Astrocyte (in vitro differentiated cells and primary cell): ENCODE measurements around the gene DGKB. TPM values are rescaled to one million over a fixed set of nuclear protein-coding genes. Genes with fewer than 3 reads are reported as not detected.

Experiments used
- DNase-seq: peaks from one replicate; pipeline ENCODE4 v3.0.0-alpha.2; 2010; ENCODE audit warnings: low read depth
- FAIRE-seq: peaks from 2 replicates; lab custom pipeline; 2011; peaks lifted over from hg19 to GRCh38; lab: Jason Lieb, UNC
- H2AFZ ChIP-seq: 2 replicates; pipeline ENCODE4 v1.6.0; 2012; ENCODE audit warnings: low read depth, low read length, inconsistent platforms
- H3K27ac ChIP-seq: 2 replicates; pipeline ENCODE4 v1.5.1; 2011; ENCODE audit warnings: low read depth, low read length, inconsistent platforms
- H3K27me3 ChIP-seq: 2 replicates; pipeline ENCODE4 v1.6.0; 2011; ENCODE audit warnings: low read length, inconsistent platforms; ENCODE audit not compliant: insufficient read depth
- H3K36me3 ChIP-seq: 2 replicates; pipeline ENCODE4 v1.5.1; 2011; ENCODE audit warnings: low read length, inconsistent platforms; ENCODE audit not compliant: insufficient read depth
- H3K4me1 ChIP-seq: 2 replicates; pipeline ENCODE4 v1.5.1; 2011; ENCODE audit warnings: low read length, inconsistent platforms; ENCODE audit not compliant: insufficient read depth
- H3K4me2 ChIP-seq: 2 replicates; pipeline ENCODE4 v1.6.0; 2012; ENCODE audit warnings: low read length, inconsistent platforms
- H3K4me3 ChIP-seq: 2 replicates; pipeline ENCODE4 v1.5.1; 2011; ENCODE audit warnings: low read depth, mild to moderate bottlenecking, low read length, inconsistent platforms; ENCODE audit not compliant: insufficient read depth
- H3K79me2 ChIP-seq: 2 replicates; pipeline ENCODE4 v1.6.0; 2012; ENCODE audit warnings: mild to moderate bottlenecking, low read length, inconsistent platforms; ENCODE audit not compliant: insufficient read depth
- H3K9ac ChIP-seq: 2 replicates; pipeline ENCODE4 v1.6.0; 2012; ENCODE audit warnings: mild to moderate bottlenecking, low read length, inconsistent platforms
- H3K9me3 ChIP-seq: 2 replicates; pipeline ENCODE4 v1.5.1; 2012; ENCODE audit warnings: low read depth, mild to moderate bottlenecking, low read length, inconsistent platforms; ENCODE audit not compliant: insufficient read depth
- H4K20me1 ChIP-seq: 2 replicates; pipeline ENCODE4 v1.6.0; 2012; ENCODE audit warnings: low read length, inconsistent platforms; ENCODE audit not compliant: insufficient read depth
- H3K27ac Mint-ChIP-seq: one replicate; pipeline ENCODE4 v1.8.0; 2021; ENCODE audit warnings: mild to moderate bottlenecking, mixed read lengths; ENCODE audit not compliant: unreplicated experiment
- H3K27me3 Mint-ChIP-seq: one replicate; pipeline ENCODE4 v1.8.0; 2021; ENCODE audit warnings: low read depth, mixed read lengths; ENCODE audit not compliant: unreplicated experiment
- H3K36me3 Mint-ChIP-seq: one replicate; pipeline ENCODE4 v1.8.0; 2021; ENCODE audit warnings: low read depth, mixed read lengths; ENCODE audit not compliant: unreplicated experiment
- H3K4me1 Mint-ChIP-seq: one replicate; pipeline ENCODE4 v1.8.0; 2021; ENCODE audit warnings: low read depth, mixed read lengths; ENCODE audit not compliant: unreplicated experiment
- H3K4me3 Mint-ChIP-seq: one replicate; pipeline ENCODE4 v1.8.0; 2021; ENCODE audit warnings: mild to moderate bottlenecking, moderate library complexity, mixed read lengths; ENCODE audit not compliant: unreplicated experiment
- H3K9me3 Mint-ChIP-seq: one replicate; pipeline ENCODE4 v1.8.0; 2021; ENCODE audit warnings: mild to moderate bottlenecking, mixed read lengths; ENCODE audit not compliant: unreplicated experiment
- CTCF ChIP-seq: IDR thresholded peaks from 2 replicates; pipeline ENCODE4 v1.5.1; 2011; ENCODE audit warnings: low read depth, mild to moderate bottlenecking, inconsistent platforms, low read length, moderate library complexity; ENCODE audit not compliant: insufficient read depth
- EZH2 ChIP-seq: IDR thresholded peaks from 2 replicates; pipeline ENCODE4 v1.6.1; 2012; ENCODE audit warnings: mild to moderate bottlenecking, low read length, inconsistent platforms; ENCODE audit not compliant: insufficient read depth
- total RNA-seq: library from RNA; stranded (reverse); gene quantifications from 2 replicates; pipeline ENCODE4 v1.2.1, GENCODE V29; 2021

The DGKB gene
- total RNA-seq, 1 donor from 2014 or later: 0.39 TPM

- Mint-ChIP-seq H3K9me3 (peaks cover 3% of the 10 kb centered on the region), H3K4me1 (peaks cover 8% of the 10 kb centered on the region), H3K27me3 (no peaks in the 10 kb centered on the region), H3K4me3 (no peak overlapping the region), H3K36me3 (no peaks in the 10 kb centered on the region), H3K27ac (no peak overlapping the region)
- Histone ChIP-seq H3K4me1 (no peaks in the 10 kb centered on the region), H3K27ac (no peak overlapping the region), H3K27me3 (no peaks in the 10 kb centered on the region), H3K4me3 (no peak overlapping the region), H2AFZ (no peak overlapping the region), H3K9me3 (no peaks in the 10 kb centered on the region), H3K9ac (no peak overlapping the region), H4K20me1 (no peaks in the 10 kb centered on the region), H3K4me2 (no peak overlapping the region), H3K79me2 (no peaks in the 10 kb centered on the region), H3K36me3 (no peaks in the 10 kb centered on the region)
- DNase-seq: no peak
- FAIRE-seq: no peak
- TF ChIP-seq EZH2 (no peak), CTCF (no peak)
These were observed 263.2 kb downstream of the DGKB start for GRCh38 chr7:14639329-14639728.

GRCh38 chr7:14637968-14638367, 264.6 kb downstream of the DGKB start:
- Histone ChIP-seq H3K4me1 (no peaks in the 10 kb centered on the region), H4K20me1 (no peaks in the 10 kb centered on the region), H3K27me3 (no peaks in the 10 kb centered on the region), H3K9me3 (no peaks in the 10 kb centered on the region), H3K36me3 (no peaks in the 10 kb centered on the region), H3K4me3 (no peak overlapping the region), H3K27ac (no peak overlapping the region), H3K4me2 (no peak overlapping the region), H3K79me2 (no peaks in the 10 kb centered on the region), H3K9ac (no peak overlapping the region), H2AFZ (no peak overlapping the region)
- Mint-ChIP-seq H3K27ac (no peak overlapping the region), H3K27me3 (no peaks in the 10 kb centered on the region), H3K36me3 (no peaks in the 10 kb centered on the region), H3K9me3 (no peaks in the 10 kb centered on the region), H3K4me1 (peaks cover 8% of the 10 kb centered on the region), H3K4me3 (no peak overlapping the region)
- TF ChIP-seq CTCF: no peak
- no peak for TF ChIP-seq EZH2
- FAIRE-seq: no peak
- DNase-seq: no peak

- Mint-ChIP-seq H3K36me3 (no peaks in the 10 kb centered on the region), H3K27me3 (no peaks in the 10 kb centered on the region), H3K4me3 (no peak overlapping the region), H3K4me1 (peaks cover 9% of the 10 kb centered on the region), H3K27ac (no peak overlapping the region), H3K9me3 (no peaks in the 10 kb centered on the region)
- Histone ChIP-seq H3K4me2 (no peak overlapping the region), H3K9me3 (no peaks in the 10 kb centered on the region), H3K27me3 (no peaks in the 10 kb centered on the region), H3K27ac (no peak overlapping the region), H4K20me1 (no peaks in the 10 kb centered on the region), H3K36me3 (no peaks in the 10 kb centered on the region), H3K79me2 (no peaks in the 10 kb centered on the region), H3K4me3 (no peak overlapping the region), H3K4me1 (no peaks in the 10 kb centered on the region), H3K9ac (no peak overlapping the region), H2AFZ (peak overlapping the region; percentile 13)
- no peak for TF ChIP-seq CTCF
- TF ChIP-seq EZH2: no peak
- DNase-seq: no peak
- FAIRE-seq: no peak
These were observed 266.6 kb downstream of the DGKB start for GRCh38 chr7:14635955-14636354.
